K562 (cell line): ENCODE measurements around the gene COL5A1. TPM values are rescaled to one million over a fixed set of nuclear protein-coding genes. Genes with fewer than 3 reads are reported as not detected.

Experiments
- ATAC-seq: fragments of 200-7000 bp; cut with Tn5 transposase; 3 replicates; pipeline ENCODE4 v1.9.1; 2020; ENCODE audit warnings: moderate library complexity
- BruUV-seq: library from RNA; stranded (reverse); fragments of 400-500 nt; replicated peaks from 2 replicates; lab custom pipeline; 2021; lab: Mats Ljungman, UMichigan
- CTCF ChIA-PET: fragments of 300-600 bp; formaldehyde crosslinking; extraction: SDS; loops from one replicate; lab custom pipeline; 2021; ENCODE audit warnings: low intra/inter-chr PET ratio; lab: Yijun Ruan, JAX
- POLR2A ChIA-PET: fragments of 300-600, 350-650 bp; sonication (Branson Sonifier 250); formaldehyde crosslinking; extraction: SDS; loops from one replicate; lab custom pipeline; 2021; ENCODE audit warnings: antibody characterized with exemption, inconsistent platforms; lab: Yijun Ruan, JAX
- DNase-seq, 4 experiments: peaks; one replicate each; pipeline versions ENCODE4 v3.0.0 to v3.0.0-alpha.2; 2011 to 2018; ENCODE audit warnings: low spot score in 3 of 4, mixed read lengths in 3 of 4; ENCODE audit errors: extremely low read depth in 1 of 4
- FAIRE-seq: peaks from 2 replicates; lab custom pipeline; 2011; peaks lifted over from hg19 to GRCh38; lab: Jason Lieb, UNC
- H2AFZ ChIP-seq: 2 replicates; pipeline ENCODE4 v1.6.0; 2011; ENCODE audit warnings: low read depth, low read length, control low read depth, inconsistent platforms
- H3K27ac ChIP-seq: fragments of 200-600 bp; 3 replicates; pipeline ENCODE4 v1.8.0; 2011; ENCODE audit warnings: low read depth, mild to moderate bottlenecking, control low read depth, inconsistent platforms, low read length, moderate library complexity, mixed read lengths; ENCODE audit errors: extremely low read depth
- H3K27me3 ChIP-seq, 2 experiments: fragments of 300-600 bp in 1 of 2; 2 replicates in 1 of 2; 3 replicates in 1 of 2; pipeline versions ENCODE4 v1.6.0 to v1.8.0; 2011; ENCODE audit warnings: inconsistent platforms in 2 of 2, low read length in 2 of 2, mild to moderate bottlenecking in 1 of 2, mixed read lengths in 1 of 2, moderate library complexity in 1 of 2; ENCODE audit not compliant: control insufficient read depth in 2 of 2, insufficient read depth in 2 of 2
- H3K36me3 ChIP-seq: fragments of 300-600 bp; 3 replicates; pipeline ENCODE4 v1.8.0; 2011; ENCODE audit warnings: mild to moderate bottlenecking, low read length, inconsistent platforms; ENCODE audit not compliant: control insufficient read depth, insufficient read depth
- H3K4me1 ChIP-seq, 2 experiments: fragments of 200-600 bp in 1 of 2; replicated peaks in 1 of 2; 2 replicates in 1 of 2; 3 replicates in 1 of 2; pipeline versions ENCODE4 v1.5.1 to v1.8.0; 2011; ENCODE audit warnings: inconsistent platforms in 2 of 2, low read length in 2 of 2, mild to moderate bottlenecking in 1 of 2, mixed read lengths in 1 of 2, moderate library complexity in 1 of 2; ENCODE audit not compliant: control insufficient read depth in 2 of 2, insufficient read depth in 2 of 2
- H3K4me2 ChIP-seq: 2 replicates; pipeline ENCODE4 v1.6.1; 2011; ENCODE audit warnings: low read length, control low read depth, inconsistent platforms, mixed read lengths; ENCODE audit not compliant: insufficient read depth
- H3K4me3 ChIP-seq: fragments of 200-600 bp; sonication (generic), shearing (Covaris generic); 2 replicates; pipeline ENCODE4 v1.5.1; 2016; ENCODE audit warnings: control low read depth, inconsistent platforms
- H3K79me2 ChIP-seq: fragments of 200-600 bp; 3 replicates; pipeline ENCODE4 v1.8.0; 2011; ENCODE audit warnings: low read length, inconsistent platforms; ENCODE audit not compliant: control insufficient read depth, insufficient read depth
- H3K9ac ChIP-seq, 2 experiments: 2 replicates each; pipeline versions ENCODE4 v1.6.0 to v1.6.1; 2011; ENCODE audit warnings: low read depth in 2 of 2, low read length in 2 of 2, control low read depth in 1 of 2, inconsistent platforms in 1 of 2, mild to moderate bottlenecking in 1 of 2, mixed read lengths in 1 of 2; ENCODE audit not compliant: insufficient read depth in 1 of 2
- H3K9me1 ChIP-seq: one replicate; pipeline ENCODE4 v1.6.0; 2011; ENCODE audit warnings: inconsistent platforms, mild to moderate bottlenecking, low read length, moderate library complexity; ENCODE audit not compliant: control insufficient read depth, insufficient read depth
- H3K9me3 ChIP-seq: replicated peaks from 2 replicates; pipeline ENCODE4 v1.5.1; 2011; ENCODE audit warnings: low read depth, low read length, inconsistent platforms; ENCODE audit not compliant: control insufficient read depth, insufficient read depth
- H4K20me1 ChIP-seq: replicated peaks from 2 replicates; pipeline ENCODE4 v1.6.1; 2011; ENCODE audit warnings: low read length, inconsistent platforms, mixed read lengths; ENCODE audit not compliant: control insufficient read depth, insufficient read depth
- ARNT ChIP-seq, 2 experiments: fragments of 450-650 bp; IDR thresholded peaks; 2 replicates each; pipeline ENCODE4 v1.6.1; 2016; ENCODE audit warnings: mild to moderate bottlenecking in 1 of 2
- MAZ ChIP-seq, 2 experiments: fragments of 450-650 bp in 1 of 2; sonication (generic) in 1 of 2; formaldehyde crosslinking; IDR thresholded peaks in 1 of 2; conservative IDR thresholded peaks in 1 of 2; 2 replicates each; pipeline versions ENCODE4 v1.4.0 to v1.5.0; 2020; ENCODE audit warnings: mild to moderate bottlenecking in 1 of 2, missing genetic modification reagents in 1 of 2
- NCOA4 ChIP-seq: fragments of 450-650 bp; IDR thresholded peaks from 2 replicates; pipeline ENCODE4 v1.6.1; 2018; ENCODE audit warnings: mild to moderate bottlenecking; ENCODE audit not compliant: partially characterized antibody
- TAL1 ChIP-seq: fragments of 450-650 bp; IDR thresholded peaks from 2 replicates; pipeline ENCODE4 v1.6.1; 2016; ENCODE audit warnings: mild to moderate bottlenecking
- ZFP36 ChIP-seq: fragments of 150-350 bp; IDR thresholded peaks from 2 replicates; pipeline ENCODE4 v1.6.1; 2018; ENCODE audit warnings: low read length, low read depth; ENCODE audit not compliant: partially characterized antibody
- WGBS: fragments of 100-300 bp; shearing (Covaris generic); methylation state at CpG from one replicate; pipeline ENCODE4 v1.1.6; 2016; ENCODE audit warnings: low coverage, mixed read lengths; ENCODE audit not compliant: insufficient coverage; ENCODE audit errors: missing lambda C conversion rate; 5-methylcytosine and 5-hydroxymethylcytosine counted together
- in situ Hi-C: fragments of 300-500 bp; cut with MboI; formaldehyde crosslinking; loops from 4 replicates; pipeline ENCODE4 v1.15.0; 2018; ENCODE audit warnings: inconsistent platforms, mixed read lengths
- intact Hi-C: fragments of 100-400 bp; cut with micrococcal nuclease; formaldehyde crosslinking; loops from 2 replicates; pipeline ENCODE4 v1.14.2; 2022
- polyA plus RNA-seq, 8 experiments: library from polyadenylated mRNA; depleted of rRNA in 4 of 8; stranded (reverse) in 5 of 8; unstranded in 3 of 8; fragments of >200 nt; fragmentation: Nextera tagmentation in 2 of 8; fragmentation: Illumina TruSeq in 1 of 8; extraction: Ambion mirVana in 2 of 8; extraction: Trizol in 1 of 8; gene quantifications; 2 replicates each; pipeline versions ENCODE4 v1.2.1 to v1.2.3, GENCODE V29; 2011 to 2014; ENCODE audit warnings: inconsistent platforms in 1 of 8, missing spikeins in 1 of 8
- total RNA-seq, 7 experiments: library from RNA; depleted of rRNA in 6 of 7; stranded (reverse); fragments of >200 nt in 6 of 7; fragmentation: Illumina TruSeq in 2 of 7; extraction: Trizol in 2 of 7; gene quantifications; 2 replicates each; pipeline versions ENCODE4 v1.2.1 to v1.2.3, GENCODE V29; 2011 to 2021; ENCODE audit warnings: low replicate concordance in 1 of 7

Gene COL5A1
- total and polyA plus RNA-seq, 9 of the 15 experiments (the other 6 are each of a cell fraction or from before 2014, with no cell fraction given) = under 0.01 to 0.13 (median 0.04) TPM; not detected in 6

DNA sequence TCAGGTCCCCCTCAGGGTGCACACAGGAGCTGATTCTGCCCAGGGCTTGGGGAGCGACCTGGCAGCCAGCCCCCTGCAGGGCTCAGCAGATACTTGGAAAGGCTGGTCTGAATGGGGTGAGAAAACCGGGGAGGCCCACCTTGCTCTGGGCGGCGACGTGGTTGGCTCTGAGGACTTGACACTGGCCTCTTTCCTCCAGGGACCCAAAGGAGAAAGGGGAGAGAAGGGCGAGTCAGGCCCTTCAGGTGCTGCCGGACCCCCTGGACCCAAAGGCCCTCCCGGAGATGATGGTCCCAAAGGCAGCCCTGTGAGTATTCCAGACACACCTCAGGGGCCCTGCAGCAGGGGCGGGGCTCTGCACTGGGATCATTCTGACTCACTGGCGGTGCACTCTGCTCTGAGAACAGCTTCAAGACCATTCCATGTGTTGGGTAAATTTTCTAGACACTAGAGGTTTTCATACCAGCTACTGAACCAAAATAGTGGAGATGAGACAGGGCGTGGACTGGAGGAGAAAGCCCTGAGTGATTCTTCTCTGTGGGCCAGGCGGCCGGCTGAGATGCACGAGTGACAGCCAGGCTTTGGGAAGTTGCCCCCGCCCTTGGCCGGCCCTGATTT lies 173.1 kb downstream of the COL5A1 start (continued):
- TF ChIP-seq MAZ (CRISPR knock-in tag; conservative IDR thresholded peaks at IDR 0.05 in 1 of 2, IDR thresholded peaks at IDR 0.05 in 1 of 2) (no peak), ARNT (IDR thresholded peaks at IDR 0.05) (no peak), NCOA4 (no peak)

DNA sequence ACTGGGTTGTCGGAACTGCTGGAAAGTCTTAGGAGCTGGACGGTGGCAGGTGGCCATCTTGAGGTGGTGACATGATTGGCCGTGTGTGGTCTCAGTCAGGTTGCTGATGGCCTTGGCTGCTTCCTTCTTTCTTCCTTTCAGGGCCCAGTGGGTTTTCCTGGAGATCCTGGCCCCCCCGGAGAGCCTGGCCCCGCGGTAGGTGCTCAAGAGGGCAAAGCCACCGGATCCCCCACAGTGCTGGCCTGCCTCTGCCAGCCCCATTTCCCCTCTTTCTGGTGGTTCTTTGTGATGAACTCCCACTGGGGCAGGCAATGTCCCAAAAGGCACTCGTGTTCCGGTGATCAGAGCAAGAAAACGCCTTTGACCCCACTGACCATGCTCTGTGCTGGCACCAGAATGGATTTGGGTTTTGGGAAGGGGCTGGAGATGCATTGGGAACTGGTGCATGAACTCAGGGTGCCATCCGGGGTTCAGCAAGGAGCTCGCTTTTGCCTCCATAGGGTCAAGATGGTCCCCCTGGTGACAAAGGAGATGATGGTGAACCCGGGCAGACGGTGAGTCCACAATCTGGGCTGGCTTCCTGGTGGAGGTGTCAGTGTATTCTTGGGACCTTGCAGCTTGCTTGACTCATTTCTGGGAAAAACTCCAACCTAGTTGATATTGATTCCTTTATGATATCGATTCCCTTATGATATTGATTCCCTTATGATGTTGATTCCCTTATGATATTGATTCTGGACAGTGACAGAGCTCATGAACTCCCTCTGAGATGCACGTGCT lies 174.0 kb downstream of the COL5A1 start:
- ATAC-seq = no peak
- peaks cover 5% of the 10 kb centered on the region for H4K20me1 ChIP-seq
- ChIA-PET POLR2A (interaction anchor here (0.8 kb wide), 1 partner anchor 10 kb away, joined by 3 read pairs; no protein-coding TSS in a partner anchor), CTCF (no interaction called here)
- intact Hi-C loops (no loop called here), in situ Hi-C loops (no loop called here)
- no peak overlapping the region for H2AFZ ChIP-seq
- no peaks in the 10 kb centered on the region for H3K79me2 ChIP-seq
- H3K27me3 ChIP-seq = peaks cover 25 to 71% of the 10 kb centered on the region in 2 experiments; a peak in 4 of 5 replicates
- H3K4me1 ChIP-seq = no peaks in the 10 kb centered on the region
- H3K9me3 ChIP-seq = no peaks in the 10 kb centered on the region
- no peaks in the 10 kb centered on the region for H3K36me3 ChIP-seq
- no peak overlapping the region for H3K4me2 ChIP-seq
- no peaks in the 10 kb centered on the region for H3K9me1 ChIP-seq
- FAIRE-seq = no peak
- no peak overlapping the region for H3K27ac ChIP-seq
- no peak for DNase-seq
- BruUV-seq = no TSS peak
- 0% methylated on average over 15 of the region's 16 CpGs for WGBS
- no peak overlapping the region for H3K4me3 ChIP-seq
- no peak overlapping the region for H3K9ac ChIP-seq
- TF ChIP-seq TAL1 (no peak), ZFP36 (peak; percentile 79)
- TF ChIP-seq, all 486 proteins: peak for 1
